NCI-H2081 (cell line): ENCODE measurements around the gene KRT80.
A peak's percentile ranks its signal among the peaks of the same experiment; 100 is the strongest.

ENCODE experiments used
- DNase-seq, 2 experiments: peaks; one replicate each; lab custom pipeline; 2025; lab: John Stamatoyannopoulos, UW

The KRT80 gene

GRCh38 chr12:52198454-52199215 lies 6.8 kb upstream of the KRT80 start:
- DNase-seq, result peak; percentile 40 to 63

DNA sequence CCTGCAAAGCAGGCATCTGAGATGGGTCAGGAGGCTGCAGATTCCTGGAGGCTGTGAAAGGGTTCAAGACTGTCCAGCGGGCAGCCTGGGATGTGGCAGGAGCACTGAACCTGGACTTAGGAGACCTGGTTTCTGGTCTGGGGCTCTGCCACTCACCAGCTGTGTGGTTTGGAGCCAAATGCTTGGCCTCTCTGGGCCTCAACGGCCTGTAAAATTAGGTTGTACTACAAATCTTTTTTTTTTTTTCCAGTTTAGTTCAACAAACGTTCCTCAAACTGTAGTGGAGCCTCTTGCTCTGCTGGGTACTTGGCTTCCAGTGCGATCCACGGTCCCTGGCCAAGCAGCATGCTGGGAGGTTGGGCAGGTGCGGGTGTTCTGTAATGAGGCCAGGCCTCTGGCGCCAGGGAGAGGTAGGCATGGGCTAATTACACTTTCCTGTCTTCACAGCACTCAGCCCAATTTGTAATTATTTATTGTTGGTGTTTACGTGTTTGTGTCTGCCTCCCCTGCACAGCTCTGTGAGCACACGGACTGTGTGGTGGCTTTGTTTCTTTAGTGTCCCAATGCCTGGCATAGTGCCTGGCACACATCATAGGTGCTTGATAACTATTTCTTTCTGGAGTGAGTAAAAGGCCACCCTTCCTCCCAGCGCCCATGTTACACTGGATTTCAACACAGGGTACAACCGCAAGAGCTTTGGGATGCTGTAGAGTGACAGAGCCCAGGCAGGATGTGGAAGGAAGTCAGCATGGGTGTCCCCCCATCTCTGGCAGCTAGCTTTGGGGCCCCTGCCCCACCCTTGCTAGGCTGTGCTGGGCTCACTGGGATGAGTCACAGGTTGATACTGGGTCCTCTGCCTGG lies 5.8 kb upstream of the KRT80 start:
- DNase-seq, result peak; percentile 73 to 90

GRCh38 chr12:52195065-52195730 lies 3.4 kb upstream of the KRT80 start:
- DNase-seq, result no peak

DNA sequence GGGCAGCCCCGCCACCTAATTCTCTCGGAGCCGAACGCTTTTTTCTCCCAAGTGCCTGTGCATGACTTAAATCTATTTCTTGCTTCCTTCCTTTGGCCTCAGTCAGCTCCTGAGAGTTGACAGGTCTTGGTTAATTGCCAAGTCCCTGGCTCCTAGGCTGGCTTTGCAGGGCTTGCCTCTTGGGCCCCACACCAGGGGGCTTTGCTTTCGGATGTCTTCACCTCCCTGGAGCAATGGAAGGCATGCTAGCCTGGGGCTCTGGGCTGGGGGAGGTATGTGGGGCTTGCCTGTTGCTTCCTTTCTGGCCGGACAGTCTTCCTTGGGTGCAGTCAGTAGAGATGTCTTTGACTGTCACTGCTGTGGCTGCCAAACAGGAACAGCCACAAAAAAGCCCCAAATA lies 2.2 kb upstream of the KRT80 start:
- DNase-seq, result no peak

- no peak for DNase-seq
These were observed 1.7 kb upstream of the KRT80 start for GRCh38 chr12:52193532-52193931.

DNA sequence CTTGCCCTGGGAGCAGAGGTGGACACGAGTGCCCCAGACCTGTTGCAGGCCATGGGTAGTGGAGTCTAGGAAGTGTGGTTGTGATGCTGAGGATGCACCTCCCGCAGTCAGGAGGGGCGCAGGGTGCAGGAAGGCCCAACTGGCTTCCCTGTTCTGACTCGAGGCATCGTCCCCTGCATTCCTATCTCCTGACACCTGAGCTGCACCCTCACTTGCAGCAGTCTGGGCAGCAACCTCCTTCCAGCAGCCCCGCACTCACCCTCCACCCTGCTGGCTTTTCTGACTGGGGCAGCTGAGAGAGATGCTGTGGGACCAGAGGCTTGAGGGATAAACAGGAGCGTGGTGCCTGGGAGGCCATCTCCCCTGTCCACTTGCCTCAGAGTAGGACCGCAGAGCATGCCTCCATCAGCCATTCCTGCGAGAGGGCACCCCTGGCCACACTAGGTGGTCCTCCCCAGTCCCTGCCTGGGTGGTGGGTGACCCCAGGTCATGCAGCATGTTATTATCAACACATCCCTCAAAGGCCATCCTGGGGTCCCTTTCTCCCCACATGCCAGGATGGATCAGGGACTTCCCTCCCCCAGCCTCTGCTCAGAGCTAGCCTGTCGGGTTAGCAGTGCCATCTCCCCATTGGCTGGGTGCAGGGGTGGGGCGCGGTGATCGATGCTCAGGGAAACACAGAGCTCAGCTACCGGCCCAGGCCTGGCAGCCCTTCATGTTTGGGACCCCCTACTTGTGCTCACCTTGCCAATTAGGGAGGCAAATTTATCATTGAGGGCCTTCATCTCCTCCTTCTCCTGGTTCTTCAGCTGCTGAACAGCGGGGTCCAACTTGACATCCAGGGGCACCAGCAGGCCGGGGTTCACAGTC lies 719 bp downstream of the KRT80 start:
- DNase-seq, result no peak

DNA sequence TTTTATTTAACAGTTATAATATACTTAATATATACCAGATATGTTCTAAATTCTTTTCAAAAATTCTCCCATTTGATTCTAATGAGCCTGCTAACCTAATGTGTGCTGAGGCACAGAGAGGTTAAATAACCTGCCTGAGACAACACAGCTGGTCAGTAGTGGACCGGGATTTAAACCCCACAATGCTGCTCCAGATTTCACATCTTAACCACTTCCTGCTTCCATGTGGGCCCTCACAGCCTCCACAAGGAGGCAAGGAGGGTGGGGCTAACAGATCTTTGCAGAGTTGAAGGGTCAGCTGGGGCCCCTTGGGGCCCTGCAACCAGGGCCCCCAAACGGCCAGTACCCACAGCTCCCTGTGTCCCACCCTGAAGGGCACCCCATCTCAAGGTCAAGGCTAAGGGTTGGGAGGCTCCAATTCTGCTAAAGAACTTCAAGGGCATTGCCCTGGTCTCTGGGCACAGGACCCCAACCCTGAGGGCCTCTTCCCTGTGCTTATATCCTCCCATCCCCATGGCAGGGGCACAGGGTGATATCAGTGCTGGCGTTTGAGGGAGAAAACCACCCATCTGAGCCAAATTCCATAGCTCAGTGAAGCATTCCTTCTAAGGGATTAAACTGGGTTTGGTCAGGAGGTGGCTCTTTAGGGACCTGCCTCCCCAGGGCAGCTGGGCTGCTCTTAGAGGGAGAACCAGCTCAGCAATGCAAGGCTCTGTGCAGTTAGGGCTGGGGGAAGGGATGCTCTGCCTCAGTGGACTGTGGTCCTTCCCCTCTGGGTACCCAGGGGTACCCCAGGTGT lies 2.2 kb downstream of the KRT80 start:
- DNase-seq, result no peak

DNA sequence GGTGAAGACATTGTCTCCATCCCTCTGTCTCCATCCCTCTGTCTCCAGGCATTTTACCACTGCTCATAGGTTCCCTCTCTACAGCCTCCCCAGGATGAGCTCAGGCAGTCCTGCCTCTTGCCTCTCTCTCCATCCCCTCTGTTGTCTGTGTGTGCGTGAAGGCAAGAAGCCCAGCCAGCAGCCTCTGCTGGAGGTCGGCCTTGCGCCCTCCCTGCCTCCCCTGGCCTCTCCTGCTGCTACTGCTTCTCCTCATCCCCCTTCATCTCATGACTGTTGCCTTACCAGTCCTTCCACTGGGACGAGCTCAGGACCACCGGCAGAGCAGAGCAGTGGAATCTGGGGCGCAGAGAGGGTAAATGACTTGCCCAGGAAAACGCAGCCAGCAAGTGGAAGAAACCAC lies 3.2 kb downstream of the KRT80 start:
- DNase-seq, result no peak

- no peak for DNase-seq
These were observed 4.2 kb downstream of the KRT80 start for GRCh38 chr12:52187640-52188039.

GRCh38 chr12:52187206-52187605 lies 4.6 kb downstream of the KRT80 start:
- no peak for DNase-seq

DNA sequence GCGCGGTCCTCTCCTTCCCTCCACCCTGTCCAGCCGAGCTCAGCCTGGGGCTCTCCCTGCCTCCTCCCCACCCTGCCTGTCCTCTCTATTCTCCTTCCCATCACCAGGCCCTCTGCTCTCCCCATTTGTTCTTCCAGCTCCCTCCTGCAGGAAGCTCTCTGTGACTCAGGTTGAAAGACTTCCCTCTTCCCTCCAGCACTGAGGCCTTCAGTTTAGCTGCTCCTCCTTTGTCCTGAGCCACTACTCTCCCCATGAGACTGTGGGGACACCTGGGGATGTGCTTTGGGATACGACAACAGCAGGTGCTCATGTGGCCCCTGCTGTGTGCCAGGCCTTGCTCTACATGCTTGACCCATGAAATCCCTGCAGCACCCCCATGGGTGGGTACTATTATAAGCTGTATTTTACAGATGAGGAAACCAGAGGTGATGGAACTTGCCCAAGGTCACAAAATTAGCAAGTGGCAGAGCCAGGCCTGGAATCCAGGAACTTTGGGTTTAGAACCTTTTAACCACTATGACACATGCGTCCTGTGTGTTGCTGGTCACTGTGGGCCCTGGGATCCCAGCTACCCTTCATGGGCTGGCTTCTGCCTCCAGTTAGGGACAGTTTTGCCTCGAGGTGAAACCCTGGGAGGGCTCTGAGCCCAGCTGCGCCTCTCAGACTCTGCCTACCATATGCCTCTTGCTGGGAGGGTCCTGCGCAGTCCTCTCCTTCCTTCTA lies 5.5 kb downstream of the KRT80 start:
- DNase-seq, result peak in 1 of 2 experiments; percentile 44

GRCh38 chr12:52185400-52185967 lies 6.3 kb downstream of the KRT80 start:
- DNase-seq, result no peak

DNA sequence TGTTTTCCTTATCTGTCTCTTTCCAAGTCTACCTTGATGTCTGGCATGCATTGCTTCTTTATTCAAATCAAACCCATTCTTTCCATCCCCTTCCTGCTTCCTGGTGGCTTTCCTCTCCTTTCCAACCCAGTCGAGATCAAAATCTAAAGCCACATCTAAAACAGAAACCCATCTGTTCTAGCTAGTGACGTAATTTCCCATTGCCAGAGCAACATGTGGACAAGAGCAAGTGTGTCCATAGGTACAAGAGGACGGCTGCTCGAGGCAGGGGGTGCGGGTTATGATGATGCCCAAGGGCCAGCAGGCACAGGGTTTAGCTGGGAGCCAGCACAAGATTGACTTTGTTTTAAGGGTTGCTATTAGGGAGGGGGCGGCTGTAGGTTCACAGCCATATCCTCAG lies 7.0 kb downstream of the KRT80 start:
- DNase-seq, result no peak

GRCh38 chr12:52183971-52184370 lies 7.8 kb downstream of the KRT80 start:
- no peak for DNase-seq

GRCh38 chr12:52183544-52183910 lies 8.3 kb downstream of the KRT80 start:
- peak in 1 of 2 experiments; percentile 72 for DNase-seq

DNA sequence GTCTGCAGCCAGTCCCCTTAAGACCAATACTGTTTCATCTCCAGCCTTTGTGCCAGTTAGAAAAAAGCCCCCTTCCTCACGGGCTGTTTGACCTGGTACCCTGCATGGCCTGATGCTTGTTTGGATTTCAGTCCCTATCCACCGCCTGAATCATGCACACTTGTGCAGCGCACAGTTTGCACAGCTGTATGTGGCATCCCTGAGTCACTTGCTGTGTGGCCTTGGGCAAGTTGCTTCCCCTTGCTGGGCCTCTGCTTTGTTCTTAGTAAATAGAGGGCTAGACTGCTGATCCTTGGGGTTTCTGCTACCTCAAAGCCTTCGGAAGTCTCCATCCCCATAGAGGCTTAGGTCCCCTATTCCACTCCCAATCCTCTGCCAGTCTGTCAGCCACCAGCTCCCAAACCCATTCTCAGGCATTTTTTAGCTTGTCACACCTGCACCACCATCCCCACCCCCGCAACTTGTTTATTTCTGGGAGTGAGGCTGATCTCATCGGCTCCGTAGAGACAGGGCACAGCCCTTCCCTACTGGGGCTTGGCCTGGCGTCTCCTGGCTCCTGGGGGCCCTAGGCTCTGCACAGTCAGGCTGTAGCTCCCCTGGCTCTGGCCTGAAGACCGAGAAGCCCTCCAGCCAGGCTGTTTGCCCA lies 8.8 kb downstream of the KRT80 start:
- peak; percentile 32 to 72 for DNase-seq

DNA sequence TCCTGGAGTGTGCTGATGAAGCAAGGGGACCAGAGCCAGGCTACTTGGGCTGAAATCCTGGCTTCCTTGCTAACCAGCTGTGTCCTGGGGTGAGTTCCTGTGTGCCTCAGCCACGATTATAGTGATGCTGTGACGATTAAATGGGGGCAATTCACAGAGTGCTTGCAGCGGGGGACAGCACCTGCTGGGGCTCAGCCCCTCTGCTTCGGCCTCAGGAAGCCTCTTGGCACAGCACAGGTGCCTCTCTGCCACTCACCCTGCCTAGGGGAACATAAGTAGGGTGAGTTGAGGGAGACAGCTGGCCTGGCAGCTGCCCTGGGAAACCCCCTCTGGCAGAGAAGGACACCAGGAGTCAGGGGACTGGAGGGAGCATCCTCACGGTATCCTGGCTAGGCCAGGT lies 9.4 kb downstream of the KRT80 start:
- DNase-seq, result peak; percentile 70 to 91

DNA sequence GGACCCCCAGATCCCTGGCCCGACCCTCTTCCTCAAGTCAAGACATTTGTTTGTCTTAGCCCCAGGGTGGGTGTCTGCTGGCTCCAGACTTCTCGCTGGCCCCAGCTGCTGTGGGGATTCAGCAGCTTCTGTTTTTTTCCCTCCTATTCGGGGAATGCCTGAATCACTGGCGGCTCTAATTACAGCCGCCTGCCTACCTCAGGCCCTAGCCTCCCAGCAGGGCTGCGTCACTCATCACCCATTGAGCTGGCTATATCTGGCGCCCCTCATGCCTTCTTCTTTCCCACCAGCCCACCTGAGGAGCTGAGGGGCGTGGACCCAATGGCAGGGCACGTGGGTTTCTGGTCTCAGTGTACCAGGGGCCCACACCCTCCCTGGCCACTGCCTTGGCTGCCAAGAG lies 10.1 kb downstream of the KRT80 start:
- DNase-seq, result peak; percentile 60 to 89

GRCh38 chr12:52180971-52181628 lies 10.7 kb downstream of the KRT80 start:
- no peak for DNase-seq
